H1 (cell line): ENCODE results near the gene CLVS2. TPM values are rescaled to one million over a fixed set of nuclear protein-coding genes. Genes with fewer than 3 reads are reported as not detected.

Source experiments
- CTCF ChIA-PET: fragments of 300-600 bp; sonication (Branson Sonifier 250); formaldehyde crosslinking; loops from one replicate; lab custom pipeline; 2021; ENCODE audit not compliant: partially characterized antibody; lab: Charles Lee
- POLR2A ChIA-PET: fragments of 300-600 bp; sonication (Branson Sonifier 250); formaldehyde crosslinking; loops from one replicate; lab custom pipeline; 2021; ENCODE audit warnings: inconsistent platforms; ENCODE audit not compliant: partially characterized antibody; lab: Charles Lee
- DNase-seq, 2 experiments: peaks; one replicate each; pipeline versions ENCODE4 v3.0.0 to v3.0.0-alpha.2; 2010 to 2022; ENCODE audit warnings: low spot score in 2 of 2, low read depth in 1 of 2, mixed read lengths in 1 of 2
- FAIRE-seq: peaks from 2 replicates; lab custom pipeline; 2011; peaks lifted over from hg19 to GRCh38; lab: Jason Lieb, UNC
- H2AFZ ChIP-seq: 2 replicates; pipeline ENCODE4 v1.8.1; 2012; ENCODE audit warnings: low read length, inconsistent platforms
- H2AK5ac ChIP-seq: 2 replicates; pipeline ENCODE4 v1.6.1; 2013; ENCODE audit warnings: low read depth, low read length
- H2BK120ac ChIP-seq: replicated peaks from 2 replicates; pipeline ENCODE3; 2013; ENCODE audit warnings: low read depth, low read length, inconsistent platforms
- H2BK12ac ChIP-seq: 2 replicates; pipeline ENCODE4 v1.6.1; 2013; ENCODE audit warnings: low read depth, low read length
- H2BK15ac ChIP-seq: 2 replicates; pipeline ENCODE4 v1.6.1; 2013; ENCODE audit warnings: low read length
- H2BK20ac ChIP-seq: 2 replicates; pipeline ENCODE4 v1.6.1; 2013; ENCODE audit warnings: low read length
- H2BK5ac ChIP-seq: 2 replicates; pipeline ENCODE4 v1.6.1; 2013; ENCODE audit warnings: low read depth, low read length
- H3K14ac ChIP-seq: 2 replicates; pipeline ENCODE4 v1.6.1; 2013; ENCODE audit warnings: inconsistent platforms; ENCODE audit not compliant: insufficient read length
- H3K18ac ChIP-seq: 2 replicates; pipeline ENCODE4 v1.6.1; 2013; ENCODE audit warnings: low read length; ENCODE audit errors: extremely low read depth
- H3K23ac ChIP-seq: 2 replicates; pipeline ENCODE4 v1.6.1; 2013; ENCODE audit warnings: inconsistent platforms; ENCODE audit not compliant: insufficient read length
- H3K23me2 ChIP-seq: 2 replicates; pipeline ENCODE4 v1.6.1; 2013; ENCODE audit warnings: low read depth, low read length
- H3K27ac ChIP-seq: 2 replicates; pipeline ENCODE4 v1.6.1; 2011; ENCODE audit warnings: low read depth, low read length, inconsistent platforms
- H3K27me3 ChIP-seq, 4 experiments: replicated peaks in 1 of 4; 1 replicate in 1 of 4; 2 replicates in 3 of 4; pipeline versions ENCODE4 v1.6.1 to v1.8.1; 2011 to 2013; ENCODE audit warnings: low read length in 3 of 4, mild to moderate bottlenecking in 3 of 4, inconsistent platforms in 2 of 4, mixed read lengths in 2 of 4, moderate library complexity in 1 of 4; ENCODE audit not compliant: control insufficient read depth in 3 of 4, insufficient read depth in 3 of 4; ENCODE audit errors: extremely low read depth in 1 of 4
- H3K36me3 ChIP-seq, 4 experiments: 2 replicates each; pipeline versions ENCODE4 v1.6.1 to v1.8.1; 2011 to 2013; ENCODE audit warnings: mild to moderate bottlenecking in 4 of 4, low read length in 3 of 4, moderate library complexity in 2 of 4, control low read depth in 1 of 4, inconsistent platforms in 1 of 4; ENCODE audit not compliant: insufficient read depth in 4 of 4, control insufficient read depth in 2 of 4
- H3K4ac ChIP-seq: replicated peaks from 2 replicates; pipeline ENCODE3; 2013; ENCODE audit warnings: low read length, low read depth, mixed read lengths, inconsistent platforms; ENCODE audit not compliant: insufficient read length
- H3K4me1 ChIP-seq, 4 experiments: replicated peaks in 1 of 4; 1 replicate in 1 of 4; 2 replicates in 3 of 4; pipeline versions ENCODE4 v1.6.1 to v1.8.1; 2011 to 2013; ENCODE audit warnings: low read length in 3 of 4, inconsistent platforms in 2 of 4, mixed read lengths in 1 of 4; ENCODE audit not compliant: insufficient read depth in 4 of 4, control insufficient read depth in 3 of 4
- H3K4me2 ChIP-seq, 2 experiments: 2 replicates each; pipeline versions ENCODE4 v1.6.1 to v1.8.1; 2011 to 2013; ENCODE audit warnings: low read depth in 2 of 2, low read length in 2 of 2, control low read depth in 1 of 2, inconsistent platforms in 1 of 2, mild to moderate bottlenecking in 1 of 2; ENCODE audit not compliant: insufficient read depth in 1 of 2
- H3K4me3 ChIP-seq, 4 experiments: fragments of 200-600, 300-600 bp in 1 of 4; sonication (generic), shearing (Covaris generic), sonication (Bioruptor Twin) in 1 of 4; 2 replicates each; pipeline versions ENCODE4 v1.5.1 to v1.8.1; 2011 to 2016; ENCODE audit warnings: low read length in 4 of 4, low read depth in 3 of 4, control low read depth in 2 of 4, inconsistent platforms in 2 of 4, mild to moderate bottlenecking in 2 of 4, mixed read lengths in 1 of 4, moderate library complexity in 1 of 4; ENCODE audit not compliant: insufficient read depth in 2 of 4; ENCODE audit errors: extremely low read depth in 1 of 4
- H3K56ac ChIP-seq: replicated peaks from 2 replicates; pipeline ENCODE3; 2013; ENCODE audit warnings: low read depth, mild to moderate bottlenecking, mixed read lengths, low read length, inconsistent platforms; ENCODE audit not compliant: insufficient read length
- H3K79me1 ChIP-seq: 2 replicates; pipeline ENCODE4 v1.6.1; 2013; ENCODE audit warnings: low read depth, low read length, control low read depth
- H3K79me2 ChIP-seq, 2 experiments: 2 replicates each; pipeline versions ENCODE4 v1.6.1 to v1.8.1; 2012 to 2013; ENCODE audit warnings: low read length in 2 of 2, mild to moderate bottlenecking in 2 of 2, inconsistent platforms in 1 of 2; ENCODE audit not compliant: insufficient read depth in 2 of 2, control insufficient read depth in 1 of 2
- H3K9ac ChIP-seq, 4 experiments: replicated peaks in 1 of 4; 1 replicate in 1 of 4; 2 replicates in 3 of 4; pipeline versions ENCODE4 v1.6.1 to v1.8.1; 2011 to 2013; ENCODE audit warnings: low read depth in 3 of 4, low read length in 3 of 4, control low read depth in 2 of 4, mild to moderate bottlenecking in 2 of 4, moderate library complexity in 2 of 4, inconsistent platforms in 1 of 4; ENCODE audit errors: extremely low read depth in 1 of 4
- H3K9me3 ChIP-seq, 2 experiments: 2 replicates each; pipeline versions ENCODE4 v1.6.1 to v1.8.1; 2012 to 2013; ENCODE audit warnings: mild to moderate bottlenecking in 2 of 2, moderate library complexity in 2 of 2, control low read depth in 1 of 2, inconsistent platforms in 1 of 2, low read depth in 1 of 2, low read length in 1 of 2, mixed read lengths in 1 of 2; ENCODE audit not compliant: insufficient read depth in 2 of 2
- H4K20me1 ChIP-seq, 2 experiments: replicated peaks in 1 of 2; 2 replicates each; pipeline versions ENCODE3 to v1.8.1; 2011 to 2013; ENCODE audit warnings: inconsistent platforms in 2 of 2, low read length in 2 of 2, mild to moderate bottlenecking in 1 of 2; ENCODE audit not compliant: insufficient read depth in 2 of 2, control insufficient read depth in 1 of 2
- H4K5ac ChIP-seq: 2 replicates; pipeline ENCODE4 v1.6.1; 2013; ENCODE audit warnings: low read length, low read depth, mixed read lengths, inconsistent platforms; ENCODE audit not compliant: insufficient read length
- H4K8ac ChIP-seq: 2 replicates; pipeline ENCODE4 v1.8.0; 2013; ENCODE audit warnings: mild to moderate bottlenecking, moderate library complexity, low read length, inconsistent platforms; ENCODE audit not compliant: insufficient read depth; ENCODE audit errors: extremely low read depth
- H4K91ac ChIP-seq: replicated peaks from 2 replicates; pipeline ENCODE3; 2013; ENCODE audit warnings: low read length, mixed read lengths, inconsistent platforms; ENCODE audit not compliant: insufficient read length
- CBX8 ChIP-seq: fragments of 300-800, 300-1000 bp; sonication (generic); IDR thresholded peaks from 2 replicates; pipeline ENCODE4 v1.7.1; 2016; ENCODE audit warnings: low read depth, low read length, borderline replicate concordance
- EP300 ChIP-seq, 2 experiments: IDR thresholded peaks; 1 replicate in 1 of 2; 2 replicates in 1 of 2; pipeline ENCODE4 v1.6.1; 2011 to 2012; ENCODE audit warnings: low read depth in 2 of 2, low read length in 2 of 2, mild to moderate bottlenecking in 2 of 2, borderline replicate concordance in 1 of 2, inconsistent platforms in 1 of 2, moderate library complexity in 1 of 2
- EZH2 ChIP-seq: fragments of 200-600 bp; sonication (generic); IDR thresholded peaks from 2 replicates; pipeline ENCODE4 v1.7.1; 2012; ENCODE audit warnings: low read depth, mild to moderate bottlenecking, moderate library complexity, low read length, inconsistent platforms; ENCODE audit not compliant: severe bottlenecking
- FOSL1 ChIP-seq: IDR thresholded peaks from 2 replicates; pipeline ENCODE4 v1.6.1; 2011; ENCODE audit warnings: mild to moderate bottlenecking, low read depth, low read length, moderate library complexity; ENCODE audit not compliant: insufficient read depth
- HDAC6 ChIP-seq: IDR thresholded peaks from one replicate; pipeline ENCODE4 v1.7.1; 2012; ENCODE audit warnings: low read depth, mild to moderate bottlenecking, inconsistent platforms, low read length, moderate library complexity
- NANOG ChIP-seq: IDR thresholded peaks from 2 replicates; pipeline ENCODE4 v1.6.1; 2011; ENCODE audit warnings: low read length, low read depth, mild to moderate bottlenecking, inconsistent platforms; ENCODE audit not compliant: insufficient read depth, poor library complexity, severe bottlenecking
- POLR2A ChIP-seq, 2 experiments: IDR thresholded peaks; 1 replicate in 1 of 2; 2 replicates in 1 of 2; pipeline ENCODE4 v1.6.1; 2011; ENCODE audit warnings: low read depth in 2 of 2, low read length in 2 of 2, mild to moderate bottlenecking in 2 of 2; ENCODE audit errors: control extremely low read depth in 1 of 2
- SAP30 ChIP-seq: fragments of 300-600 bp; sonication (generic); IDR thresholded peaks from 2 replicates; pipeline ENCODE4 v1.7.1; 2012; ENCODE audit warnings: low read length, moderate library complexity, mild to moderate bottlenecking, inconsistent platforms; ENCODE audit not compliant: insufficient read depth, insufficient replicate concordance
- SIX5 ChIP-seq: IDR thresholded peaks from 2 replicates; pipeline ENCODE4 v1.6.1; 2011; ENCODE audit warnings: mild to moderate bottlenecking, low read depth, low read length
- TBP ChIP-seq: IDR thresholded peaks from 2 replicates; pipeline ENCODE4 v1.6.1; 2011; ENCODE audit warnings: low read depth, low read length, improper control_type of control experiment
- TCF12 ChIP-seq: IDR thresholded peaks from 2 replicates; pipeline ENCODE4 v1.6.1; 2011; ENCODE audit warnings: low read depth, mild to moderate bottlenecking, low read length
- USF2 ChIP-seq: IDR thresholded peaks from 2 replicates; pipeline ENCODE4 v1.6.1; 2011; ENCODE audit warnings: low read length, improper control_type of control experiment
- WGBS, 2 experiments: shearing (Covaris generic) in 1 of 2; methylation state at CpG; one replicate each; pipeline versions ENCODE4 v1.1.6 to v1.1.7; 2013 to 2015; ENCODE audit warnings: low lambda C conversion rate in 2 of 2, mixed read lengths in 2 of 2, inconsistent platforms in 1 of 2, low coverage in 1 of 2, missing lambda C conversion rate in 1 of 2; ENCODE audit not compliant: insufficient replicate concordance in 2 of 2, insufficient coverage in 1 of 2, insufficient read length in 1 of 2; ENCODE audit errors: extremely low coverage in 1 of 2, missing lambda C conversion rate in 1 of 2; 5-methylcytosine and 5-hydroxymethylcytosine counted together
- polyA plus RNA-seq, 7 experiments: library from polyadenylated mRNA; depleted of rRNA in 3 of 7; stranded (reverse) in 5 of 7; unstranded in 2 of 7; fragments of >200 nt in 5 of 7; fragments of 200-250 nt in 2 of 7; gene quantifications; 1 replicate in 5 of 7; 2 replicates in 1 of 7; 4 replicates in 1 of 7; pipeline versions ENCODE4 v1.2.1 to v1.2.3, GENCODE V29; 2011 to 2013; ENCODE audit warnings: missing spikeins in 2 of 7, mixed read lengths in 2 of 7
- total RNA-seq: library from RNA; stranded (reverse); fragmentation: NEBNext Ultra II Directional; extraction: Animal tissue kit (Norgen Biotek cat#: 25700); gene quantifications from 2 replicates; pipeline ENCODE4 v1.2.1, GENCODE V29; 2021

The CLVS2 gene
- total and polyA plus RNA-seq, 2 of the 8 experiments (the other 6 are each of a cell fraction or from before 2014, with no cell fraction given): 0.30 to 0.73 TPM

DNA sequence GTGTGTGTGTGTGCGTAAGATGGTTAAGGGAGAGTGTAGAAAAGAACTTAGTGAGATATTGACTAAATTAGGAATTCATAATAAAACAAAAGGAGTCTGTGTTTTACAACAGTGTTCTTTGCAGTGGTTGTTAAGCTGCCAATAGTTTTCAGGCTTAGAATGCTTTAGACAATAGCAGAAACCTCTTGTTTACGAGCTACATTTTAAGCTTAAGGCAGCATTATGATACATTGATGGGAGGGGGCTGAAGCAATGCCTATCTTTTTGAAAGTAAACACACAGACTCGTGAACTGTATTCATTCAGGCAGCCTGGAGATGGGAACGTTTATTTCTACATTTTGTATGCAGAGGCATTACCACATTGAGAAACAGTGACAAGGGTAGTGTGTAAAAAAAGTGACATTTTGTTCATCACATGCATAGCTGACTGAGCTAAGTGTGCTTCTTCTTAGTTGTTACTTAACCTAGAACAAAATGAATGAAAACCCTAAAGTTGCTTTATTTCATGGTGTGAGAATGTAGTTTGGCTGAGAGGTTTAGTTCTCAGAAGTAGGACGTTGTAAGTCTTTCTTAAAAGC is 21.2 kb downstream of the CLVS2 start:
- no peak overlapping the region for H3K23ac ChIP-seq
- no peak for FAIRE-seq
- H3K9ac ChIP-seq: no peak overlapping the region
- peak overlapping the region; percentile 49 for H3K14ac ChIP-seq
- CTCF ChIA-PET: interaction anchor here (0.9 kb wide), 1 partner anchor 177 kb away, joined by 3 read pairs; no protein-coding TSS in a partner anchor
- no peak overlapping the region for H3K18ac ChIP-seq
- no peak overlapping the region for H3K4ac ChIP-seq
- no peaks in the 10 kb centered on the region for H4K20me1 ChIP-seq
- TF ChIP-seq POLR2A (IDR thresholded peaks at IDR 0.05; ENCODE audit: control extremely low read depth in 1 of 2, low read depth in 2 of 2, low read length in 2 of 2) (no peak), SIX5 (no peak), TBP (no peak), FOSL1 (no peak), EP300 (IDR thresholded peaks at IDR 0.05; ENCODE audit: borderline replicate concordance in 1 of 2, low read depth in 2 of 2, low read length in 2 of 2) (no peak), CBX8 (no peak), TCF12 (no peak), USF2 (no peak), NANOG (no peak), HDAC6 (no peak), EZH2 (no peak), SAP30 (no peak)
- no peak overlapping the region for H2AFZ ChIP-seq
- H2BK15ac ChIP-seq: no peak overlapping the region
- no peak overlapping the region for H2BK20ac ChIP-seq
- H3K27ac ChIP-seq: no peak overlapping the region
- no peak overlapping the region for H3K4me2 ChIP-seq
- no peaks in the 10 kb centered on the region for H3K9me3 ChIP-seq
- H3K4me1 ChIP-seq: no peaks in the 10 kb centered on the region
- no peaks in the 10 kb centered on the region for H3K27me3 ChIP-seq
- H4K8ac ChIP-seq: no peak overlapping the region
- H3K4me3 ChIP-seq: no peak overlapping the region
- H3K36me3 ChIP-seq: no peaks in the 10 kb centered on the region
- POLR2A ChIA-PET: no interaction called here
- no peak overlapping the region for H2BK5ac ChIP-seq
- no peak overlapping the region for H2AK5ac ChIP-seq
- H3K79me1 ChIP-seq: no peaks in the 10 kb centered on the region
- H3K23me2 ChIP-seq: no peaks in the 10 kb centered on the region
- H4K5ac ChIP-seq: no peak overlapping the region
- H2BK12ac ChIP-seq: no peak overlapping the region
- WGBS, 2 experiments: 85 to 100% methylated on average over 1 to 5 of the region's 5 CpGs
- no peak for DNase-seq
- H2BK120ac ChIP-seq: no peak overlapping the region
- no peak overlapping the region for H3K56ac ChIP-seq
- no peak overlapping the region for H4K91ac ChIP-seq
- no peaks in the 10 kb centered on the region for H3K79me2 ChIP-seq
